GM18505 (cell line): Measurements from ENCODE around the gene JAKMIP3.
A peak's percentile ranks its signal among the peaks of the same experiment; 100 is the strongest.

ENCODE experiments used
- ATAC-seq: cut with Tn5 transposase; IDR thresholded peaks from one replicate; pipeline ENCODE4 v1.9.1; 2021; ENCODE audit not compliant: unreplicated experiment
- POLR2A ChIP-seq: IDR thresholded peaks from 4 replicates; pipeline ENCODE4 v1.6.1; 2011; ENCODE audit warnings: borderline replicate concordance; ENCODE audit not compliant: insufficient read depth, insufficient read length; ENCODE audit errors: extremely low read depth

The JAKMIP3 gene

DNA sequence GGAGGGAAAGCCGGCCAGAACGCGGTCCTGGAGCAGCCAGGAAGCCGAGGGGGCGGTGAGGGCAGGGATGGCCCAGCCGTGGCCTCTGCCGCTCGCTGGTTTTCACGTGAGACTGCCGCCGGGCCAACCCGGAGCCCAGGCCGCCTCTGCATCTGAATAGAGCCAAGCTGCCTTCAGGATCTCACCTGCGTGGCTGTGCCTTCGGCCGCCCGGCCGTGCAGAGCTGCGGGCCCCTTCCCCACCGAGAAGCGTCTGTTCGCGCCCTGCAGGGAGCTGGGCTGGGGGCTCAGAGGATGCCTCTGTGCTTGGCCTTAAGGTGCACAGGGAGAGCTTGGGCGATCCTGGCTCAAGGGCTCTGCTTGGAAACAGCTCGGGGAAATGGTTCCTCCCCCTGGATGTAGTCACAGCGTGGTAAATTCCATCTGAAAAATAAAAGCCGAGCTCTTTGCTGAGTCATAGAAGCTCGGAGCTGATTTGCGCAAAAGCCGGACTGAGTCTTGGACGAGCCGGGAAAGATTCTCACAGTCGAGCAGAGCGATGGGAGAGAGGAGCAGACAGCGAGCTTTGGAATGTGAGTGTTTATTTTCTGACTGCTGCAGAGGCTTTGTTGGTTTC lies at the start of gene JAKMIP3:
JAKMIP3 (plus strand) TSS at position 456 of the 615 bp plus-strand sequence. CDS start 38,863 bp downstream, outside the sequence.
- TF ChIP-seq POLR2A = no peak
- no peak for ATAC-seq

DNA sequence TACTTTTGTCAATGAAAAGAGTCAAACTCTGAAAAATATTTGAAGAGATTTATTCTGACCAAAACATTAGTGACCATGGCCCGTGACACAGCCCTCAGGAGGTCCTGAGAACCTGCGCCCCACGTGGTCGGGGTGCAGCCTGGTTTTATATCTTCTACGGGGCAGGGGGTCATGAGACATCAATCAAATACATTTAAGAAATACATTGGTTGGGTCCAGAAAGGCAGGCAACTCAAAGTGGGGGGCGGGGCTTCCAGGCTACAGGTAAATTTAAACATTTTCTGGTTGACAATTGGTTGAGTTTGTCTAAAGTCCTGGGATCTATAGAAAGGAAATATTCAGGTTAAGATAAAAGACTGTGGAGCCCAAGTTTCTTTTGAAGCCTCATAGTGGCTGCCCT lies 49.2 kb upstream of the JAKMIP3 start:
- TF ChIP-seq POLR2A = no peak
- no peak for ATAC-seq

DNA sequence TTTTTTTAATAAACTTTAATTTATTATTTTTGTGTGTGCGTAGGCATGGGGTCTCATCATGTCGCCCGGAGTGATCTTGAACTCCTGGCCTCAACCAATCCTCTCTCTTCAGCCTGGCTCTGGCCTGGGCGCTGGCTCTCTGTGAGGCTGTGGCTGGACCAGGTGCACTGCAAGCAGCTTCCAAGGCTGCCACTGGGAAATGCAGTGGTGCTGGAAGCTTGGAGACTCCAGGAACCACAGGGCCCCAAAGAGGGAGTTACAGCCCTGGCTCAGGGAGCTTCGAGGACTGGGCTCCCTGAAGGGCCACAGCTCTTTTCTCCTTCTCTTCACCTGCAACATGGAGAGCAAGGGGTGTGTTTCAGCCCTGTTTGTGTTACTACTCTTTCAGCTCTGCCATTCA lies 47.3 kb upstream of the JAKMIP3 start:
- ATAC-seq = no peak
- TF ChIP-seq POLR2A = no peak

DNA sequence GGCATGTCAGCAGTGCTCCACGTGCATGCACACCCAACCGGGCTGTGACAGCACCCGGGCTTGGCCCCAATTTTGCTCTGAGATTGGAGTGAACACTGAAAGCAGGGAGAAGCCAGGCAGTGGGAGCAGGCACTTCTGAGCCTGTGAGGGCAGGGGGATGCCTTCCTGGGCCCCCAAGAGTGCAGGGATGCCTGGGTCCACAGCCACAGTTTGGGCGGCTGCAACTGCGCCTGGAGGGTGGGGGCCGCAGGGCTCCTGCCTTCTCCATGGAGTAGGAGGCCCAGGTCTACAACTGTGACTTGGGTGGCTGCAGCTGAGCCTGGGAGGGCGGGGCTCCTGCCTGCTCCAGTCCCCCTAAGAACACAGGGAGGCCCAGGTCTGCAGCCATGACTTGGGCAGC lies 46.4 kb upstream of the JAKMIP3 start:
- no peak for ATAC-seq
- TF ChIP-seq POLR2A = no peak

DNA sequence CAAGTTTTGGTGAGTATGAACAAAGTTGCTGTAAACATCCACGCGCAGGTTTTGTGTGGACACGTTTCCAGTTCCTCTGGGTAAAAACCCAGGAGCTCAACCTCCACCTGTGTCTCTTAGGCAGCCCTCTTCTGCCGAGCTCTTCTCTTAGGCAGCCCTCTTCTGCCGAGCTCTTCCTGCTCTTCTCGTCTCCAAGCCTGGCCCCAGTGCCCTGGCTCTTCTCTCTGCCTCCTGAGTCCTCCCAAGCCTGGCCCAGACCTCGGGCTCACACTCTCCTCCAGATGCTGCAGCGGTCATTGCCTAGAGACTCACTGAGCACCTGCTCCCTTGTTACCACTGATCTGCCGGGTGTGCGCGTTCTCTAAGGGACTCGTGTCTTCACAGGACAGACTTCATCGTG lies 45.3 kb upstream of the JAKMIP3 start:
- TF ChIP-seq POLR2A = no peak
- no peak for ATAC-seq

DNA sequence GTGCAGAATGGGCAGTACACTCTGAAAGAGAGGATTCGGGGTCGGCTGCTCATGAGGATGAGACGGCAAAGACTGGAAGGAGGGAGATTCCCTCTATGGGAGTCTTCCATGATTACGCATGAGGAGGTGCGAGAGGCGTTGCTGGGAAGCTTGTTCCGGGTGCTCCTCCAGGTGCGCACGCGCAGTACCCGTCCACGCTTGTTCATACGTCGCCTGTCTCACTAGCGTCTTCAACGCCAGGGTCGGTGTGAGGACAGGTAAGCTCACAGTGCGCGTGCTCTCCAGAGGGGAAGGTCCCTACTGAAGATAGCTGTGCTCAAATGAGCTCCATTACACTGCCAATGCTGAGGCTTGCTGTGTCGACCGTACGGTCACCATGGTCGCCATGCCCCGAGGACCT lies 44.7 kb upstream of the JAKMIP3 start:
- no peak for TF ChIP-seq POLR2A
- ATAC-seq = no peak

DNA sequence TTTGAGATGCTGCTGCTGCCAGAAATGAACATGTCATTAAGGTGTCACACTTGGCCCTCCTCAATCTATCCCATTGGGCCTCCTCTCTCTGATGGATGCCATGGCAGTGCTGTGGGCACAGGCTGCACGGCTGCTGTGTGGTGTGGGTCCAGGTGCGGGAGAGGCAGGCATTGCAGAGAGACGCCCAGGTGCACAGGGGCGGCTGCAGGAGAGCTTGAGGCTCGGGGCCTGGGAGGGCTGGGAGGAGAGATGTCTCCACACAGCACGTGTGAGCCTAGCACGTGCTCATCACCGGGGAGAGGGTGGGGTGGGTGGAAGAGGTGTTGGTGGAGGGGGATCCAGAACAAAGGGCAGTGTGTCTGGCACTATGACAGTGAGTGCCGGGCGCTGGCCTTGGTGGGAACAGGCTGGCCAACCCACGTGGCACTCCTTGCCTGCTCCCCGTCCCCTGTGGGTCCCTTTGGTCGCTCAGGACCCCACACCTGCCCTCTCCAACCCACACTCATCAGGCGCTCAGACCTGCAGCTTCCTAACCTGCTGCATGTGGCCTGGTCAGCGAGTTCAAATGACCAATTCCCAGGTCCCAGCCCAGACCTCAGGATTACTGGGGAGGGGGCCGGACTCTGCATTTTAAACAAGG lies 44.1 kb upstream of the JAKMIP3 start:
- TF ChIP-seq POLR2A = no peak
- no peak for ATAC-seq

DNA sequence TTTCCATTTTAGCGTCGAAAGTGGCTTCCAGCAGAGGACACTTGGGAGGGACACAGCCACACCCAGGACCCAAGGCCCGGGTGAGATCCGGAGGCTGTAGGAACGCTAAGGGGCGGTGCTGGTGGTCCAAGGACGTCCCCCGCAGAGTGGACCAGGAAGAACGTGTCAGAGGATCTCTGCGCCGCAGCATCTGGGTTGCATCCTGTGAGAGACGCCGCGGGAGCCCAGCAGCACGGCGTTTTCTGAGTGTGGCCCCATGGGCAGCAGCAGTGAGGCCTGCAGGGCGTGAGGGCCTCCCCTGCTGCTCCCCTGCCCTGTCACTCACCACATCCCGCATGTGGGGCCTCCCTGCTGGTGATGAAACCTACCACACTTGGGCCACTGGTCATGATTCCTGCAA lies 43.5 kb upstream of the JAKMIP3 start:
- no peak for ATAC-seq
- no peak for TF ChIP-seq POLR2A

DNA sequence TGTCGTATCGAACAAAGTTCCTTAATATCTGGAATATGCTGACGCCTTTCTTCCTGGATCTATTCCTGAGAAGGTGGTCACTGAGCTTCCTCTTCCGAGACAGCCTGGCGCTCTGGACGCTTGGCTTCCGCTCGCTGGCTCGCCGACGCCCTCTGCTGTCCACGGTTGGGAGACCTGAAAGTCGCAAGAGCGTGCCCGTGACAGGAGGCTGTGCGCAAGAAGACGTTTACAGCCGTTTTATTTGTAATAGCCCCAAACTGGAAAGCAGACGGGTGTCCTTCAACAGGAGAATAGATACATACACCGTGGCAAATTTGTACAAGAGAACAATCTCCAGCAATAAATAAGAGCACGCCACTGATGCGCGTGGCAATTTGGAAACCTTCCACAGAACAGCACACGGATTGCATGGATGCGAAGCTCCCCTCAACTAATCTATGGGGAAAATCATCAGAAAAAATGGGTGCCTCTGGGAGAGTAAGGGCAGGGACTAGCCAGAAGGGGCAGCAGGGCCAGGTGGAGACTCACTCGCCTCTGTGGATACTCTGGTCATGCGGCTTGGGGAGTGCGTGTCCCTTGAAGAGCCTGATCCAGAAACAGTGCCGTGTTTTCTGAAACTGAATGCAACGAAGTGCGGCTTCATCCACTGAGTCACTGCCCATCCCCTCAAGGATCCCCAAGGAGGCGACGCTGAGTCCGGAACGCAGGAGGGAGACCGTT lies 42.5 kb upstream of the JAKMIP3 start:
- peak; percentile 86 for ATAC-seq
- no peak for TF ChIP-seq POLR2A

DNA sequence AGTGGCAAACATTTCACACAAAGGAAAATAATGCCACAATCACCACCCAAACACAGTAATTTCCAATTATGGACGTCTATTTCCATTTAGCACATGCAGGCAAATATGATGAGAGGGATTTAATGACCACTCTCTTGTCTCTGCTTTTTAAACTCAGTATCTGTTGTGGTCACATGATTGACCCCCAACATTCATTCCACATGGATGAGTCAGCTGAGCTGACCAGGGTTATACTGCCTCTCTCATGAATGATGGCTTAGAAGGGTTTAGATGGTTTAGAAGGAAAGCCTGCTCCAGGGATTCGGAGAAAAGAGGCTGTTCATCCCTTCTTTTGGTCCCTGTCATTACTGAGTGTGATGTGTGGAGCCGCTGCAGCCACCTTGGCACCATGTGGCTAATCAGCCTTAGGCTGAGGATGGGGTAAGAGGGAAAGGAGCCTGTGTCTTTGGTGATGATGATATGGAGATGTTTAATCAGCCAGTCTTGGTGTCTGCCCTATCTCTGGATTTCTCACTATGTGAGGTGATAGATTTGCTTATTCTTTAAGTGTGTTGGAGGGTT lies 38.2 kb upstream of the JAKMIP3 start:
- no peak for ATAC-seq
- no peak for TF ChIP-seq POLR2A

DNA sequence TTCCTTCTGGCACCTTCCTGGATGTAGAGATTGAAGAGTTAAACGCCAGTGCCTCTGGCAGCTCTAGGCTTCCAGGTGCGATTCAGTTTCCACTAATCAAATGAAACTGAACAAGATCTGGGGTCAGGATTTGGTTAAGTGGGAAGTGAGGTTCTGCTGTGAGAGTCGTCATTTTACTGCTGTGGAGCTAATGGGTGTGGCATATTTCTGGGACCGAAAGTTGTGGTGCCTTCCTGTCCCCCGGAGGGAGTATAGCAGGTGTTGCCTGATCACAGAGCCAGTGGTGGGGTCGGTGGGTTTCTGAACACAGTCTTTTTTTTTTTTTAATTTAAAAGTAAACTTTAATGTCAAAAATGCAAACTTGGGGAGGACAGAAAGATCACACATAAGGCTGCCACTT lies 37.0 kb upstream of the JAKMIP3 start:
- no peak for ATAC-seq
- no peak for TF ChIP-seq POLR2A

DNA sequence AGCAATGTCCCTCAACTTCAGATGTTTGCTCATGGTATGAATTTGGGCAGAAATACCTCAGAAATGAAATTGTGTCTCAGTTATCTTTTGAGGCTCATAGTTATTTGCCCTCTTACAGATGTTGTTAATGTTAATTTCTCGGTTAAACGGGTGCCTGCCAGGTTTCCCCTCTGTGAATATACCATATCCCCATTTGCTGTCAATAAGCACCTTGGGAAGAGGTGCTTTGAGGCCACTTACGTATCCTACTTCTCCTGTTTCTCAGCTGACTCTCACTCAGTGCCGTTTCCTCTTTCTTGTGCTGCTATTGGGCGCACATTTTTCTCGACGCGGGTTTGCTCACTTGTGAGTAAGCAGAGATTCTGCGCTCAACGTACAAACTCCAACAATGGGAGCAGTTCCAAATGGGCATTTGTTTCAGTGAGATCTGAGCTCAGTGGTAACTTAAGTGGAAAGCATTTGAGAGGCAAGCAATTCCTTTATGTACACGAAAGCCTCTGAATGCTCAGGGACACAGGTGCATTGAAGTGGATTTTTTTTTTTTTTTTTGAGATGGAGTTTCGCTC lies 34.8 kb upstream of the JAKMIP3 start:
- no peak for ATAC-seq
- TF ChIP-seq POLR2A = no peak

DNA sequence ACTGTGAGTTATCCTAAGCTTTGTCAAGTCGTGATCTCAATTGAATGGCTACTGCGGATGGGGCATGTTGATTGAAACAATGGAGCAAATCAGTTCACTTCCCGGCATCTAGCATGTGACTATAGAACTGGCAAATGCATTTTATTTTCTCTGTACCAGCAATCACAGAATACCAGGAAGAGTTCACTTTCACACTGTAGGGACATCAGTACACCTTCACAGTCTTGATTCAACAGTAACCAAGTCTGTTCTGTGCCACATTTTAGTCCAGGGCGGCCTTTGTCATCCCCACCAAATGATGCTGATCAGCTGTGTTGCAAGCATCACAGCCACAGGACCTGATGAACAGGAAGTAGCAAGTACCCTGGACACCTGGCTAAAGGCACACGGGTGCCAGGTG lies 32.1 kb upstream of the JAKMIP3 start:
- no peak for ATAC-seq
- TF ChIP-seq POLR2A = no peak
